Measurements from ENCODE around the gene TBCK.

TBCK gene

DNA sequence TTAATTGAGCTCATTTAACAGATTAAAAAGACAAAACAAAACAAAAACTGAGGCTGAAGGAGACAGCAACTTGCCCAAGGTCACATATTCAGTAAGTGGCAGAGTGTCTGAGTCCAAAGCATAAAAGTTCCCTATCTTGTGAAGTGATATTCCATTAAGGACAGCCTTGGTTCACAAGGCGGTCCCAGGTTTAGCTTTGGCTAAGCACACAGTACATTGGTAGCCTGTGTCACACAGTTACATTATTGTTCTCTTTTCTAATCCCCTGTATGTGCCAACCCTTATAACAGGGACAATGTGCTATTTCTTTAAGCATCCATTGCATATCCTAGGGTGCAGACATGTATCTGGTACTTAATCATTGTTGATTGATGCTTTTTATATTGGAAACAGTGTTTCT lies 280.8 kb downstream of the TBCK start:
- DNase-seq: no peak

DNA sequence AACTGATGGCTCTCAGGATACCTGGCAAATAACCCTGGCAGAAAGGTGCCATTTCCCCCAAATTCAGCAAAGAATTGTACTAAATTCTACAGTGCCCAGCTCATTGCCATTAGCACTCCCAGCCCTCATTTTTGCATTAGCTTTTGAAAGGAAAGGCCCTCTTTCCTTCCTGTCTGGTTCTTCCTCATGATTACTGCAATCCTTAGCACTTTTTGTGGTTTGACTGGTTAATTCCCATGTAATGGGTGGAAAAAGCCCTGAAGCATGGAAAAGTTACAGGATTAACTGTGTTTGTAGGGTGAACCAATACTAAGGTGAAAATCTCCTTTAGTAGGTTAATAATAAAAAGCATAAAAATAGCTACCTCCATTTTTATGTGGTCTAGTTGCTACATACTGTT lies 281.3 kb downstream of the TBCK start:
- no peak for DNase-seq

DNA sequence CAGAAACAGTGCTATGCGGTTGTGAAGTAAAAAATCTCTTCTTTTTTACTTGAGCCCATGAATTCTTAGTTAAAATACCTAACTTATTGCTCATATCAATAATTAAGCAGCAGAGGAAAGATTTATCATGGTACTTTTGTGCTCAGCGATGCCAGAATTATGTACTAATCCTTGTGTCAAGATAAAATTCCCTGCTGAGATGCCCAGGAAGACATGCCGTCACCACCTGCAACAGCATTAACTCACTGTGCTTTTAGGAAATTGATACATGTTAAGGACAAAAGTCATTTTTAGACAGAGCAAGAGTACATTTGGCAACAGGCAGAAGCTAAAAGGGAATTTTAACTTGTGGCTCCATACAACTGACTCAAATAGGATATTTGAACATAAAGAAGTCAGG lies 281.8 kb downstream of the TBCK start:
- no peak for DNase-seq

DNA sequence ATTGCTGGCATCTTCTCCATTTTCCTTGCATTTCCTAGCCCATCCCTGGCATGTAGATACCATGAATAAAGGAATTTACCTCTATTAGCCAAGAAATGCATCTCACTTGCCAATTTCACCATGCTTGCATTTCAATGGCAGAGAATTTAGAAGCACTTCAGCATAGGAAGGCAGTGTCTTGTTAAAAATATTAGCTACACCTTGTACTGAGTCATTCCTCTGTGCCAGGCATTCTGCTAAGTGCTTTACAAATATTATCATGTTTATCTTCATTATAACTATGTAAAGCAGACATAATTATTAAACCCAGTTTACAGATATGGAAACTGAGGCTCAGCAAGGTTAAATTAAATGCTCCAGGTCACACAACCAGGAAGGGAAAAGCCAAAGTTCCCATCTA lies 282.5 kb downstream of the TBCK start:
- no peak for DNase-seq

DNA sequence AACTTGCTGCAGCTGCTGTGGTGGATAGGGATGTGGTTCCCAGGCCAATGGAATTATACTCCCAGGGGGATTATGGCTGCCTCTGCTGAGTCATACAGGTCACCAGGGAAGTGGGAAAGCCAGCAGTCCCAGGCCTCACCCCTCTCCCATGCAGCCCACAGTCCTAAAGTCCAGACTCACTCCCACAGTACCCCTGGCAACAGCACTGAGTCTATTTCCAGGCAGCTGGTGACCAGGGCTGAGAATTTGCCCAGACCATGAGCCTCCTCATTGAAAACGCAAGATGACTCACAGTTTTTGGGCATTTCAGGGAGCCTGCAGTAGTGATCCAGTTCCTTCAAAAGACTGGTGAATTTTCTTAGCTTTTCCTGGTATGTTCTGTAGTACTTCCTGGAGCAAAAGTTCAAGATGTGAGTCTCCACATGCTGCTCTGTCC lies 283.1 kb downstream of the TBCK start:
- no peak for DNase-seq

DNA sequence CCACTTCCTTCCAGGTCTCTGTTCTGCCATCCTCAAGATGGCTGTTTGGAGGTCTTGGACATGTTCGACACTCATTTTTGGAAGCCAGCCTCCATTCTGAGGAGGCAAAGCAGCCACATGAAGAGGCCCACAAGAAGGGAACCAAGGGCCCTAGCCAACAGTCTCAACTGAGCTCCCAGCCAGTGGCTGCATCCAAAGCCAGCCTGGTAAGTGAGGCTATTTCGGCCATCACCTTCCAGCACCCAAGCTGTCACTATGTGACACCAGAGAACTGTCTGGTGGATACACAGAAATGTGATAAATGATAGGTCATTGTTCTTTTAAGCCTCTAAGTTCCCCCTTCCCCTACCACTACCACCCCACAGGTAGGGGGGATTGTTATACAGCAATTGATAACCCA lies 293.6 kb downstream of the TBCK start:
- no peak for DNase-seq

DNA sequence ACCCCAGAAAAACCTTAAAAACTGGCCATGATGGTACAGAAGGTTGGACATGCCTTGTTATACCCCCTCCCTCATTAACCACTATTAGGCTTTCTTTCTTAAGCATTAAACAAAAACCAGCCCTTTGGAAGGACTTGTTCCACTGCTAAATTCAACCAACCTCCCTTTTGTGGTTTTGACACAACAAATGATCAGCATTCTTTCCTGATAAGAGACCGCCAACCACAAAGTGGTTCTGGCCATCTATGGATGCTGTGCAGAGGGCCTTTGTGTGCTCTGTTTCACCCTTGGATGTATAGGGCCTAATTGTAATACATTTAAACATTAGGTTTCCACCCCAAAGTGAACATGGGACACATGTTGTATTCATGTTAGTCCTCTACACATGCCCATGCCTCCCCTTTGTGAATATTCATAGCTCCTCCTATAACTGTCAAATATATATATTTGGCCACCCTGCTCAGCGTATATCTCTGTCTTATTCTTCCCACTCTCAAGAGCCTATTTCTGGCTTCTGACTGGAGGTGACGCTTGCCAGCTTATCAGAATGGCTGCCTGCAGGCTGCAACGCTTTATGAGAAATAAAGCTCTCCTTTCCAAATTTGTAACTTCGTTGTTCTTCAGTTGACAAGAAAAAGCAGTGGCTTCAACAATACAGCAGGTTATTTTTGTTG lies 294.1 kb downstream of the TBCK start:
- DNase-seq: no peak

DNA sequence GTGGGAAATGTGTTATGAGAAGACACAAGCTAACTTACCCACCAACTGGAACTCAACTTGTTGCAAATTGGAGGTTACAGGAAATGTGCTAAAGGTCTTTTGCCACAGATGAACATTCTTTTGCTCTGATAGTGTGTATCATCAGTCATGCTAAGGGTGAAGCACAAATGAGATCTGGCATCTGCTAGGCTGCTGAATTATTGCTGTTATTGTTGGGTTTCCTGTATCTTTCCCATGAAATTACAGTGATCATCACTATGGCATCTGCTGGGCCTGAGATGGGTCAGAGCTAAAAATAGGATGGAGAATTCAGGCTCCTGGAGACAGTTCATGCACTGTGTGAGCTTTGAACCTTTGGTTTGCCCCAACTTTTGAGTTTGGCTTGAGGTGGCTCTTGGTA lies 296.2 kb downstream of the TBCK start:
- DNase-seq: no peak

DNA sequence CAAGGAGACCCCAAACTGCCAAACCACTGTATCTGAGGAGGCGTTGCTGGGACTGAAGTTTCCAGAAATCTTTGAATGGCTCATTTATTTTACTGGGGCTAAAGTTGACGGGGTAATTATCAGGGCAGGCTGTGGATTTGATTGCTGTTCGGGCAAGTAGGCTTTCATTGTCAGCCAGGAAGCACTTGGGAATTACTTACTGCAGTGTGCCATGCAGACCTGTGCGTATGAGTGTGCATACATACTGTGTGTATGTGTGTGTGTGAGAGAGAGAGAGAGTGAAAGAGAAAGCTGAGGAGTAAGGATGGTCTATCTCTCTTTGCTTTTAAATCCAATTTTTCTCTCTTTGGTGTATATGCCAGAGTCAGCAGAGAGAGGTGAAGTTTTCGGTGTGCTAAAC lies 298.0 kb downstream of the TBCK start:
- DNase-seq: no peak

DNA sequence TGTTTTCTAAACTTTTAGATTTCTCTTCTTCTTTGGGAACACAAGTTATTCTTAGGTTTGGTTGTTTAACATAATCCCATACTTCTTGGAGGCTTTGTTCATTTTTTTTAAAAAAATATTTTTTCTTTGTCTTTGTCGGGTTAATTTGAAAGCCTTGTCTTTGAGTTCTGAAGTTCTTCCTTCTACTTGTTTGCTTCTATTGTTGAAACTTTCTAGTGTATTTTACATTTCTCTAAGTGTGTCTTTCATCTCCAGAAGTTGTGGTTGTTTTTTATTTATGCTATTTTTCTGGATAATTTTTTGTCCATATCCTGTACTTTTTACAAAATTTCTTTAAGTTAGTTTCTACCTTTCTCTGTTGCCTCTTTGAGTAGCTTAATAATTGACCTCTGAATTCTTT lies 304.6 kb downstream of the TBCK start:
- DNase-seq: no peak

DNA sequence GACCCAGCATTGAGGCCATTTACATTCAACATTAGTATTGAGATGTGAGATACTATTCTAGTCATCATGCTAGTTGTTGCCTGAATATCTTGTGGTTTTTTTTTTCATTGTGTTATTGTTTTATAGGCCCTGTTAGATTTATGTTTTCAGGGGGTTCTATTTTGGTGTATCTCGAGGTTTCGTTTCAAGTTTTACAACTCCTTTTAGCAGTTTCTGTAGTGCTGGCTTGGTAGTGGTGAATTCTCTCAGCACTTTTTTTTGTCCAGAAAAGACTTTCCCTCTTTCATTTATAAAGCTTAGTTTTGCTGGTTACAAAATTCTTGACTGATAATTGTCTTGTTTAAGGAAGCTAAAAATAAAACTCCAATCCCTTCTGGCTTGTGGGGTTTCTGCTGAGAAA lies 305.2 kb downstream of the TBCK start:
- no peak for DNase-seq

DNA sequence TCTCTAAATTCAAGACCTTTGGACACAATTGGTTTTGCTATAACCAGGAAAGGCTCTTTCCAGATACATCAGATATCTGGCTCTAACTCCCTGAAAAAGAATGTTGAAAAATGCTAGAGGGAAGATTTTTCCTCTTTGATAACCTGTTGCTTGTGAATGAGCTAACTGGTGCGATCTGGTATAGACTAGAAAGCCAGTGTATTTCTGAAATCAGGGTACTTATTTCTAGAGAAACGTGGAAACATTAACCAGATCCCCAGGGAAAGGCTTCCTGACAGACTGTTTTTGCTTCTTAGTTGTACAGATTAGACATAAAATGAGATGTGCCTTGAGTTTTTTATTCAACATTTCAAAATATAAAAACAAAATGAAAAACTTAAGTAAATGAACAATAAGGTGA lies 313.0 kb downstream of the TBCK start:
- no peak for DNase-seq

DNA sequence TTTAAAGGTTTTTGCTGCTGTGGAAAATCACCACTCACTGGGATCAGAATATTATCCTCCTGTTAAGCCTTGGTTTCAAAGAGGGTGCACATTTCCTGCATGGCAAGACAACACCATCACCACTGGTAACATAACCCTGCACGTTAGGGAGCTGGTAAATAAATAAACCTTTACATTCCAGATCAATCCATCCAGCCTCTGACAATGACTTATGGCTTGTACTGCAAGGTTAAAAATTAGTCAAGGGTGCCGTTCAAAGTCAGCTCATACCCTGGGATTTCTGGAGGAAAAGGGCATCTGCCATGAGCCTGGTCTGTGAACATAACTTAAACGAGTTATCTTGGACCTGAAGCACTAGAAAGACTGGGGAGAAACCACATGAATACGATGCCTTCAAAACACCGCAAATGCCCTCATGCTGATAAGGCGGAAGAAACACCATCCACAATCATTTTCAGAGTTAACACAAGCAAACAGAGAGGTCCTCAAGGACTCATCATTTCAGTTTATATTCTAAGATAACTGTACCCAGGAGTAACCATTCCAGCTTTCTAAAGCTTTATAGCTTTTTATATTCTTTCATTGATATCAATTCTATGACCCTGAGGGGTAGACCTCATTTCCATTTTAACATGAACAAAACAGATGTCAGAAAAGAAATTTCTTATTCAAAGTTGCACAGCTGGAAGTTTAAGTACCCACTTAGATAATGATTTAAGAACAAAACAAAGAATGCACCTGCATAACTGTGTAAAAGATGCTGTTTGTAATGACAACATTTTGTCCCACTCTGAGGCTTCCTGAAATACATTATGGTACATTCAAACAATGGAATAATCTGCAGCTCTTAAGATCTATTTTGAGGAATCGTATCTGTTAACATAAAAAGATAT lies 317.6 kb downstream of the TBCK start:
- no peak for DNase-seq

DNA sequence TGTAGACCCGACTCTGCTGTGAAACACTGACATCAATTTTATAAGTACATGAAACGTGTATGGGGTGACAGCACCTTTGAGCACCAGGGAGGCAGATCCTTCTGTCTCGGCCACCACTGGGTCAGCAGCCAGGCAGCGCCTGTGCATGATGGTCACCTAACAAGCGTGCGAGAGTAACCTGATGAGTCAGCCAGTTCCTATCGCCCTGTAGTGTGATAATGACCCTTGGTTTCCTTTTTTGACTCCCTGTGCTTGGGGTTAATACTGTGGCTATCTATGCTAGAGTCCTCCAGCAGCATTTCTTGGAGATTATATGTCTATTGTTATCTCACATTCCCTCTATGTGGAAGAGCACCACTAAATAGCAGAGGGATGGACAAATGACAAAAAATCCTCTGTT lies 319.2 kb downstream of the TBCK start:
- no peak for DNase-seq

DNA sequence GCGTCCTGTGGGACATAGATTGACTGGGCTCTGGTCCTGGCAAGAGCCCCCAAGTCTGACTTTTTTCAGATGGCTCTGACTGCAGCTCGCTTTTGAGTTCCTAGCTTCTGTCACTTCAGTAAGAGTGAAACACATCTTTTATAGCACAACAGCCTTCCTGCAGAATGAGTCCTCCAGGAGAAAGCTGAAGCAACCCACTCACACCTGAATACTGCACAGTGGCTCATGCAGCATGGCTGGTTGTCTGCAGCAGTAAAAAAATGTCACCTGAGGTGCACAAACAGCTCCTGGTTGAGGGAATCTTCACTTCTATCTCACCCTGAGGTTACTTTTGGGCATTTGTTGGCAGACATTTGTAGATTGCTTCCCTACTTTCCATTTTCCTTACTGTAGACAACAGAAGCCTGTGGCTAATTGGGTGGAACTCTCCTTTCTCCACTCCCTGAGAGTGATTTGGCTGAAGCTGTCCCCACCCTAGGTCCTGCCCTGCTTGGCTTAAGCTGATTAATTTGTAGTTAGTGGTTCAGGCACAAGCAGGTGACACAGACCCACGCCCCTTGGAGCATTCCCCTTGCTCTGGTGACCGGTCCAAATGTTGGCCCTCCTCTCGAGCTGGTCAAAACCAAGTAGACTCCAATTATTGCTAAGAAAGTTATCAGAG lies 321.0 kb downstream of the TBCK start:
- DNase-seq: no peak

DNA sequence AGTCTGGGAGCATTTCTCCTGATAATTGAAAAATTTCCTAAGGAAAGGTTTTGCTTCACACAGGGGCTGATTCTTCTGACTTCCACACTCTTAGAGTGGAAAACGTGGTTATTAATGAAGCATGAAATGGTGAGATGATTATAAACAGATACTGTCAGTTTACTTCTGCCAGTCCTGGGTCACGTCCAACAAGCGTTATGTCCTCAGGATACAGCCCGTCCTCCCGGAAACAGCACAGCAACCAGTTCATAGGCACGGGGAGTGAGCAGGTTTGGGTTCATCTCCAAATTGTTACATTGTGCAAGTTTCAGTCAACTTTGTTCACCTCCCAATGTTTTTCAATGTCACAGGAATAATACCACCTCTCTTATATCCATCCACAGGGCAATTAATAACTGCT lies 321.9 kb downstream of the TBCK start:
- DNase-seq: no peak

DNA sequence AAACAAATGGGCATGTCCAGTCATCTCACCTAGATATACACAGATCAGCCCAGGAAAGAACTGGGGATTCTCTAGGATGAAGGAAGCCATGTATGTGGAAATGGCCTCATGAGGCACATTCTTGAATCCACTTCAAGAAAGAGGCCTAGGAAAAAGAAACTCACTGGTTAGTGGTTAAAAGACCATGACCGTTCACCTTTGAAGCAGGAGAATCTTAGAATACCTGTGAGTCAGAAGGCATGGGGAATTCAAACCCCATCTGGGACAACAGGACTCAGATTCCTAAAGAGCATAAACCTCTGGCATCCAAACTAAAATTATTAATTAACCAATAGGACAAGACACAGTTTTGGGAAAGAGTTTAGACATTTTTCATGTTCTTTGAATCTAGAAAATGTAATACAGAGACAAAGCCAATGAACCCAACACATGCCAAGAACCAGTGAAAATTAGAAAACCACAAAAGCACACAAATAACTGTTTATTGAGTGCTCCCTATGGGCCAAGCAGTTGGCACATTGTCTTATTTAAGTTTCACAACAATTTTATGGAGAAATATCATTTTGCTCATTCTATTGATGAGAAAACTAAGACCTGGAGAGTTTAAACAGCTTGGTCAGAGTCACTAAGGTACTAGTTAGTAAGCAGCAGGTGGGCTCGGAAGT lies 323.2 kb downstream of the TBCK start:
- DNase-seq: no peak

DNA sequence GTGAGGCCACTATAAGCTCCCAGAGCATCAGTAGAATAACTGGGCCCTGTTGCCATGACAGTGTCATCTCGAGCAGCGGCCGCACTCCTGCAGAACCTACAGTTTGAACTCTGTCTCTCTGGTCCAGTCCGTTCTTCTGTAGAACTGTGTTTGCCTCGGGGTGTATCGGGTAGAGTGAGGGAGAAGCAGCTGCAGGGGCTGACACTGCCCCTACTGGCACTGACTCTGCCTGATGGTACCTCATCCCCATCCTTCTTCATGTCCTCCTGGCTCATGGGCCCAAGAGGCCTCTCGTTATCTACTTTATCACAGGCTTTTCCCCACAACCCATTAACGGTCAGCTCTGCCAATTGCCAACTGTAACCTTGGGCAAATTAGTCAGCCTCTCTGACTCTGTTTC lies 324.3 kb downstream of the TBCK start:
- DNase-seq: no peak
